Lung (tissue), 12 donors: ENCODE measurements around the gene GALR1. TPM values are rescaled to one million over a fixed set of nuclear protein-coding genes. Genes with fewer than 3 reads are reported as not detected.
"Not testable (repeated sequence)": the region's sequence is repeated elsewhere in the genome, so short reads cannot be mapped to it uniquely, and the experiment has no call there.

ENCODE experiments used
- ATAC-seq: fragments of 200-7000 bp; cut with Tn5 transposase; one replicate; pipeline ENCODE4 v1.9.1; 2020; ENCODE audit warnings: moderate number of reproducible peaks; ENCODE audit not compliant: insufficient read depth, low FRiP score
- DNase-seq, 3 donors: peaks; one replicate each; pipeline ENCODE4 v3.0.0-alpha.2; 2013 to 2017
- H3K27ac ChIP-seq, 2 donors: one replicate each; pipeline ENCODE4 v1.5.1; 2013; ENCODE audit warnings: mild to moderate bottlenecking in 2 of 2, moderate library complexity in 2 of 2, control low read depth in 1 of 2, inconsistent platforms in 1 of 2, low read depth in 1 of 2, low read length in 1 of 2
- H3K27me3 ChIP-seq, 3 donors: one replicate each; pipeline ENCODE4 v1.5.1; 2013; ENCODE audit warnings: low read length in 2 of 3; ENCODE audit not compliant: control insufficient read depth in 3 of 3, insufficient read depth in 3 of 3
- H3K36me3 ChIP-seq, 4 donors: one replicate each; pipeline ENCODE4 v1.5.1; 2013; ENCODE audit warnings: low read length in 4 of 4, mild to moderate bottlenecking in 1 of 4, moderate library complexity in 1 of 4; ENCODE audit not compliant: control insufficient read depth in 4 of 4, insufficient read depth in 4 of 4
- H3K4me1 ChIP-seq, 5 donors: one replicate each; pipeline ENCODE4 v1.5.1; 2013; ENCODE audit warnings: low read length in 5 of 5, mild to moderate bottlenecking in 2 of 5, moderate library complexity in 1 of 5; ENCODE audit not compliant: control insufficient read depth in 5 of 5, insufficient read depth in 5 of 5
- H3K4me3 ChIP-seq: one replicate; pipeline ENCODE4 v1.5.1; 2013; ENCODE audit warnings: mild to moderate bottlenecking, control low read depth, moderate library complexity
- H3K9ac ChIP-seq, 2 donors: one replicate each; pipeline ENCODE4 v1.5.1; 2013; ENCODE audit warnings: low read length in 2 of 2, control low read depth in 1 of 2; ENCODE audit not compliant: insufficient read depth in 1 of 2
- H3K9me3 ChIP-seq, 4 donors: one replicate each; pipeline ENCODE4 v1.5.1; 2013; ENCODE audit warnings: low read length in 3 of 4, mild to moderate bottlenecking in 1 of 4, moderate library complexity in 1 of 4; ENCODE audit not compliant: control insufficient read depth in 4 of 4, insufficient read depth in 3 of 4
- WGBS, 2 donors: extraction: QIAGEN DNeasy Blood & Tissue Kit; methylation state at CpG; one replicate each; pipeline ENCODE4 v1.1.7; 2013; 5-methylcytosine and 5-hydroxymethylcytosine counted together
- polyA plus RNA-seq, 2 donors: library from polyadenylated mRNA; stranded (reverse); fragments of 200-250 nt; gene quantifications; one replicate each; pipeline ENCODE4 v1.2.1, GENCODE V29; 2013
- total RNA-seq, 2 donors: library from RNA; depleted of rRNA in 1 of 2; stranded (reverse); fragments of >200 nt in 1 of 2; gene quantifications; one replicate each; pipeline ENCODE4 v1.2.1, GENCODE V29; 2014 to 2021
- TF ChIP-seq, protein P1 (sequence below): IDR thresholded peaks from 2 replicates; pipeline ENCODE4 v1.5.1; 2012; ENCODE audit warnings: mild to moderate bottlenecking; ENCODE audit errors: control extremely low read depth, extremely low read depth
- donor health status: control.
- donor health status: control.
- donor health status: Bipolar disorder and iron deficiency.
- donor health status: healthy.
- donor health status: DM: yes; HTN: yes; CAD: no.

GALR1 gene
- total and polyA plus RNA-seq, 4 donors: under 0.01 to 0.03 TPM; not detected in 2

DNA sequence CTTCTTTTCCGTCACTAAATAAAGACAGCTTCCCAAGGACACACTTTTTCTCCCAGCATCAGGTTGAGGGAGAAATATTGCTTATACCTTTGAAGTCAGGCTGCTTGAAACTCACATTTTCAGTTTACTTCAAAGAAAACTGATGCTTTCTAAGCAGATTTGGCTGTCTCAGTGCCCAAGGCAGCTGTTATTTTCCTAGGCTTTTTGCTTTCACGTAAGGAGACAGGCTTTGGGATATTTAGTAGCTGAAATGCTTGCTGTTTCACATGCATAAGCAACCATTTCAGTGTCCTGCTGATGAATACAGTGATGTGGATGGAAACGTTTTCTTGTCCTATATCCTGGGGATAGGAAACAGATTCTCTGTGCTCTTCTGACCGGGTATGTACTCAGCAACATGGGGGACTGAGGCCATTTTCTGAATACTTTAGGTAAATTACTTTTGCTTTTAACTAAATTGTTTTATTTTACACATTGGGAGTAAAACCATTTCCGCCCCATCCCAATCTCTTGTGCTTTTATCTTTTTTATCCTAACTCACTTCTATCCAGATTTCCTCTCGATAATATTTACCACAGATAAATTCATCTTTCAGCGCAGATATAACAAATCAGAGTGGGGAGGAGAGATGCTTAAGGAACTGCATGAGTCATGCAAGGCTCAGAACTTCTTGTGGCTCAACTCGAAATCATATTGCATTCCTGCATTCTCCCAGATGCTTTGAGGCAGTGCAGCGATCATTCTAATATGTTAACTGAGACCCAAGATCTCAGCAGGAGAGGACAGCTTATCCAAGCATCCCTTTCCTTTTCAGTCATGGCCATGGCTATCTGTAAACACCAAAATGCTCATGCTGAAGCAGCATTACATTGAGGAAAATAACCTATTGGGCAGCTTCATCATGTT lies 22.2 kb downstream of the GALR1 start:
- no peak overlapping the region for H3K9ac ChIP-seq
- no peak for DNase-seq
- WGBS, 2 donors: 45 to 51% methylated on average over 9 of the region's 9 CpGs
- peaks cover 0 to 2% (median 0%) of the 10 kb centered on the region in 3 donors for H3K27me3 ChIP-seq
- TF ChIP-seq, protein P1, sequence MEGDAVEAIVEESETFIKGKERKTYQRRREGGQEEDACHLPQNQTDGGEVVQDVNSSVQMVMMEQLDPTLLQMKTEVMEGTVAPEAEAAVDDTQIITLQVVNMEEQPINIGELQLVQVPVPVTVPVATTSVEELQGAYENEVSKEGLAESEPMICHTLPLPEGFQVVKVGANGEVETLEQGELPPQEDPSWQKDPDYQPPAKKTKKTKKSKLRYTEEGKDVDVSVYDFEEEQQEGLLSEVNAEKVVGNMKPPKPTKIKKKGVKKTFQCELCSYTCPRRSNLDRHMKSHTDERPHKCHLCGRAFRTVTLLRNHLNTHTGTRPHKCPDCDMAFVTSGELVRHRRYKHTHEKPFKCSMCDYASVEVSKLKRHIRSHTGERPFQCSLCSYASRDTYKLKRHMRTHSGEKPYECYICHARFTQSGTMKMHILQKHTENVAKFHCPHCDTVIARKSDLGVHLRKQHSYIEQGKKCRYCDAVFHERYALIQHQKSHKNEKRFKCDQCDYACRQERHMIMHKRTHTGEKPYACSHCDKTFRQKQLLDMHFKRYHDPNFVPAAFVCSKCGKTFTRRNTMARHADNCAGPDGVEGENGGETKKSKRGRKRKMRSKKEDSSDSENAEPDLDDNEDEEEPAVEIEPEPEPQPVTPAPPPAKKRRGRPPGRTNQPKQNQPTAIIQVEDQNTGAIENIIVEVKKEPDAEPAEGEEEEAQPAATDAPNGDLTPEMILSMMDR: no peak
- no peak overlapping the region for H3K27ac ChIP-seq
- H3K9me3 ChIP-seq: peaks cover 0 to 5% (median 0%) of the 10 kb centered on the region in 4 donors
- no peak for ATAC-seq
- H3K4me1 ChIP-seq: no peaks in the 10 kb centered on the region
- no peak overlapping the region for H3K4me3 ChIP-seq
- H3K36me3 ChIP-seq: no peaks in the 10 kb centered on the region

DNA sequence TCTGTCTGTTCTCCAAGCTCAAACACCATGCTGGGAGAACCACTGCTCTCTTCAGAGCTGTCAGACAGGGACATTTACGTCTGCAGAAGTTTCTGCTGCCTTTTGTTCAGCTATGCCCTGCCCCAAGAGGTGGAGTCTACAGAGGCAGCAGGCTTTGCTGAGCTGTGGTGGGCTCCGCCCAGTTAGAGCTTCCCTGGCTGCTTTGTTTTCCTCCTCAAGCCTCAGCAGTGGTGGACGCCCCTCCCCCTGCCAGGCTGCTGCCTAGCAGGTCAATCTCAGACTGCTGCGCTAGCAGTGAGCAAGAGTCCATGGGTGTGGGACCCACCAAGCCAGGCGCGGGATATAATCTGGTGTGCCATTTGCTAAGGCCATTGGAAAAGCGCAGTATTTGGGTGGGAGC lies 41.2 kb downstream of the GALR1 start:
- DNase-seq, ATAC-seq, H3K9ac ChIP-seq, H3K9me3 ChIP-seq, H3K27ac ChIP-seq, H3K36me3 ChIP-seq, H3K4me1 ChIP-seq, H3K27me3 ChIP-seq, H3K4me3 ChIP-seq: not testable (repeated sequence)
- 72% methylated on average over 7 of the region's 7 CpGs for WGBS, 2 donors

DNA sequence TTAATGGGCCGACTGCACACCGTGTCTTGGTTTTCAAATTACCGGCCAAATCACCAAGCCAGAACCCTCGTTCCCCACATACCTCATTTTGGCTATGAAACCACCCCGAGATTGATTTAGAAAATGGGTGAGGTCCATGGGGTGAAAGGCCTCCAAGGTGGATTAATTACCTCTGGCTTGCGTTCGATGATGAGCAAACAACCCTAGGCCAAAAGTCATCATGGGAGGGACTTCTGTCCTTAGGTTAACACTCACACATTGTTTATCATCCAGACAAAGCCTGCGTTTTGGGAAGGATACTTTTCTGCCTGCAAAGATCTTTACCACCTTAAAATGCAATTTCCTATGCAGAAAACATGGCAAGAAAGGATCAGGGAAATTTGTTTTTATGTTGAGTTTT lies 48.5 kb downstream of the GALR1 start:
- Histone ChIP-seq H3K9ac (no peak overlapping the region), H3K36me3 (no peaks in the 10 kb centered on the region), H3K4me1 (no peaks in the 10 kb centered on the region), H3K27me3 (no peaks in the 10 kb centered on the region), H3K9me3 (no peaks in the 10 kb centered on the region), H3K27ac (no peak overlapping the region), H3K4me3 (no peak overlapping the region)
- WGBS, 2 donors: 54 to 76% methylated on average over 8 of the region's 8 CpGs
- DNase-seq (no peak), ATAC-seq (no peak)
- TF ChIP-seq, protein P1: no peak

DNA sequence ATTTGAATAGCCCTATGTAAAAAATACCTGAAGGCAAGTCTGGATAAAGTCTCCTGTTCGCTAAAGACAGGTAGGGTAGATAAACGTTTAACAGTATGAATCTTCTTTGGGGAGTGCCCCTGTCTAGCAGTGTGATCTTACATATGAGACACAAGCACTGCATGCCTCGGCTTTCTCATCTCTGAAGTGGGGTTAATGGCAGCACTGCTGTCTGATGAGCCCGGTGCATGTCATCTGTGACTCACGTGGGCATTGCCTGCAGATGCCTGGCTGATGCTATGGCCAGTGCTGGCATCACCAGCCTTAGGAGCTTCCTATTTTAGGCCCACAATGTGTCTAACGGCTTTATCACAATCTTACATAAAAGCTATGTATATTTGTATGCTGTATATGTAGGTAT lies 50.1 kb downstream of the GALR1 start:
- TF ChIP-seq, protein P1: no peak
- ATAC-seq (no peak), DNase-seq (no peak)
- Histone ChIP-seq H3K27ac (no peak overlapping the region), H3K36me3 (no peaks in the 10 kb centered on the region), H3K9me3 (peaks cover 0 to 2% (median 0%) of the 10 kb centered on the region in 4 donors), H3K4me3 (no peak overlapping the region), H3K9ac (no peak overlapping the region), H3K27me3 (peaks cover 0 to 3% (median 0%) of the 10 kb centered on the region in 3 donors), H3K4me1 (no peaks in the 10 kb centered on the region)
- WGBS, 2 donors: 77 to 85% methylated on average over 6 of the region's 6 CpGs
